Measurements from ENCODE around the gene FSD1L.

- no peak for TF ChIP-seq EZH2 (IDR thresholded peaks at IDR 0.05; ENCODE audit: borderline replicate concordance, insufficient read depth, low read depth, low read length, poor library complexity, severe bottlenecking)
- no peak for TF ChIP-seq CTCF (IDR thresholded peaks at IDR 0.05)
These were observed 9.6 kb upstream of the FSD1L start for GRCh38 chr9:105438141-105438806.
